GM12878 (cell line): Measurements from ENCODE around the gene VTI1A. TPM values are rescaled to one million over a fixed set of nuclear protein-coding genes. Genes with fewer than 3 reads are reported as not detected.

Experiments
- ATAC-seq: fragments of 200-7000 bp; cut with Tn5 transposase; 3 replicates; pipeline ENCODE4 v1.9.1; 2020; ENCODE audit warnings: mild to moderate bottlenecking, moderate library complexity
- BruUV-seq: library from RNA; stranded (reverse); fragments of 400-500 nt; replicated peaks from 2 replicates; lab custom pipeline; 2021; lab: Mats Ljungman, UMichigan
- CTCF ChIA-PET: fragments of 300-600 bp; sonication (Branson Sonifier 250); formaldehyde crosslinking; extraction: SDS; loops from one replicate; lab custom pipeline; 2021; ENCODE audit warnings: inconsistent platforms; lab: Yijun Ruan, JAX
- POLR2A ChIA-PET: fragments of 350-600 bp; formaldehyde crosslinking; extraction: SDS; loops from one replicate; lab custom pipeline; 2021; ENCODE audit warnings: inconsistent platforms; lab: Charles Lee
- RAD21 ChIA-PET: fragments of 300-600 bp; sonication (Branson Sonifier 250); formaldehyde crosslinking; loops from one replicate; lab custom pipeline; 2023; ENCODE audit warnings: antibody characterized with exemption; ENCODE audit not compliant: unreplicated experiment; lab: Charles Lee
- SMC1A ChIA-PET: fragments of 300-600 bp; sonication (Branson Sonifier 250); formaldehyde crosslinking; loops from one replicate; lab custom pipeline; 2023; ENCODE audit not compliant: unreplicated experiment, uncharacterized antibody; lab: Charles Lee
- DNase-seq: peaks from one replicate; pipeline ENCODE4 v3.0.0-alpha.2; 2011; ENCODE audit warnings: low read depth, low spot score
- FAIRE-seq: peaks from 3 replicates; lab custom pipeline; 2011; peaks lifted over from hg19 to GRCh38; lab: Jason Lieb, UNC
- H2AFZ ChIP-seq: 2 replicates; pipeline ENCODE4 v1.6.0; 2011; ENCODE audit warnings: low read depth, low read length, control low read depth; ENCODE audit not compliant: control insufficient read depth
- H3K27ac ChIP-seq: 2 replicates; pipeline ENCODE4 v1.5.1; 2011; ENCODE audit warnings: control low read depth; ENCODE audit not compliant: control insufficient read depth, insufficient read depth
- H3K27me3 ChIP-seq, 2 experiments: replicated peaks in 1 of 2; 2 replicates each; pipeline versions ENCODE4 v1.6.0 to v1.6.1; 2011; ENCODE audit warnings: low read length in 1 of 2; ENCODE audit not compliant: control insufficient read depth in 2 of 2, insufficient read depth in 2 of 2
- H3K36me3 ChIP-seq, 2 experiments: 2 replicates each; pipeline ENCODE4 v1.5.1; 2011; ENCODE audit warnings: low read length in 1 of 2; ENCODE audit not compliant: control insufficient read depth in 2 of 2, insufficient read depth in 2 of 2
- H3K4me1 ChIP-seq: 2 replicates; pipeline ENCODE4 v1.6.1; 2011; ENCODE audit warnings: mild to moderate bottlenecking, low read length, moderate library complexity, mixed read lengths; ENCODE audit not compliant: control insufficient read depth, insufficient read depth
- H3K4me2 ChIP-seq: 2 replicates; pipeline ENCODE4 v1.6.0; 2011; ENCODE audit warnings: control low read depth; ENCODE audit not compliant: control insufficient read depth, insufficient read depth
- H3K4me3 ChIP-seq: fragments of 200-600 bp; sonication (generic); 2 replicates; pipeline ENCODE4 v1.5.1; 2016
- H3K79me2 ChIP-seq: 2 replicates; pipeline ENCODE4 v1.6.0; 2011; ENCODE audit warnings: low read length; ENCODE audit not compliant: control insufficient read depth, insufficient read depth
- H3K9ac ChIP-seq: 2 replicates; pipeline ENCODE4 v1.8.0; 2011; ENCODE audit warnings: low read length, control low read depth, mixed read lengths; ENCODE audit not compliant: control insufficient read depth, insufficient read depth
- H3K9me3 ChIP-seq: replicated peaks from 3 replicates; pipeline ENCODE4 v1.5.1; 2011; ENCODE audit warnings: mild to moderate bottlenecking, low read length; ENCODE audit not compliant: control insufficient read depth, insufficient read depth
- H4K20me1 ChIP-seq: 2 replicates; pipeline ENCODE4 v1.6.0; 2011; ENCODE audit not compliant: control insufficient read depth, insufficient read depth
- CBFB ChIP-seq: IDR thresholded peaks from 2 replicates; pipeline ENCODE4 v1.6.1; 2016; ENCODE audit warnings: antibody characterized with exemption, low read depth
- ETV6 ChIP-seq, 2 experiments: fragments of 450-650 bp in 1 of 2; IDR thresholded peaks in 1 of 2; conservative IDR thresholded peaks in 1 of 2; 2 replicates each; pipeline ENCODE4 v1.6.1; 2014; ENCODE audit warnings: antibody characterized with exemption in 1 of 2, borderline replicate concordance in 1 of 2, low read depth in 1 of 2, mild to moderate bottlenecking in 1 of 2, moderate library complexity in 1 of 2
- FOXM1 ChIP-seq: IDR thresholded peaks from 2 replicates; pipeline ENCODE4 v1.6.1; 2012; ENCODE audit warnings: low read depth, mild to moderate bottlenecking, inconsistent platforms, low read length, moderate library complexity
- HCFC1 ChIP-seq: fragments of 150-350 bp; IDR thresholded peaks from 2 replicates; pipeline ENCODE4 v1.6.1; 2014; ENCODE audit warnings: low read length
- NBN ChIP-seq: fragments of 450-650 bp; IDR thresholded peaks from 2 replicates; pipeline ENCODE4 v1.6.1; 2016
- NR2C1 ChIP-seq: fragments of 450-650 bp; IDR thresholded peaks from 2 replicates; pipeline ENCODE4 v1.6.1; 2017; ENCODE audit warnings: antibody characterized with exemption, mild to moderate bottlenecking, moderate library complexity
- NR2F1 ChIP-seq: fragments of 450-650 bp; conservative IDR thresholded peaks from 2 replicates; pipeline ENCODE4 v1.6.1; 2017; ENCODE audit warnings: mild to moderate bottlenecking
- RAD51 ChIP-seq: fragments of 450-650 bp; IDR thresholded peaks from 2 replicates; pipeline ENCODE4 v1.6.1; 2016; ENCODE audit warnings: moderate library complexity, mild to moderate bottlenecking, inconsistent platforms
- RELB ChIP-seq: fragments of 450-650 bp; IDR thresholded peaks from 2 replicates; pipeline ENCODE4 v1.6.1; 2017; ENCODE audit warnings: low read depth, mild to moderate bottlenecking, moderate library complexity
- SMAD5 ChIP-seq: IDR thresholded peaks from 2 replicates; pipeline ENCODE4 v1.6.1; 2016; ENCODE audit warnings: antibody characterized with exemption, low read depth
- YBX1 ChIP-seq: fragments of 450-650 bp; IDR thresholded peaks from 2 replicates; pipeline ENCODE4 v1.6.1; 2016; ENCODE audit warnings: antibody characterized with exemption
- ZBED1 ChIP-seq: IDR thresholded peaks from 2 replicates; pipeline ENCODE4 v1.6.1; 2016; ENCODE audit warnings: borderline replicate concordance
- WGBS: methylation state at CpG from one replicate; pipeline ENCODE4 v1.1.6; 2016; ENCODE audit warnings: low lambda C conversion rate; ENCODE audit not compliant: insufficient replicate concordance, insufficient coverage; ENCODE audit errors: missing lambda C conversion rate; 5-methylcytosine and 5-hydroxymethylcytosine counted together
- in situ Hi-C: fragments of 300-500 bp; cut with MboI; formaldehyde crosslinking; loops from 9 replicates; pipeline ENCODE4 v1.14.3; 2018; ENCODE audit warnings: mixed read lengths
- intact Hi-C: fragments of 100-400 bp; cut with micrococcal nuclease; formaldehyde crosslinking; loops from one replicate; pipeline ENCODE4 v1.14.2; 2022; ENCODE audit not compliant: unreplicated experiment
- polyA plus RNA-seq, 11 experiments: library from polyadenylated mRNA; depleted of rRNA in 4 of 11; unstranded in 6 of 11; stranded (reverse) in 5 of 11; fragments of >200 nt; fragmentation: Nextera tagmentation in 4 of 11; fragmentation: Illumina TruSeq in 1 of 11; extraction: Ambion mirVana in 4 of 11; extraction: Trizol in 1 of 11; gene quantifications; 1 replicate in 1 of 11; 2 replicates in 10 of 11; pipeline versions ENCODE4 v1.2.1 to v1.2.3, GENCODE V29; 2011 to 2016; ENCODE audit warnings: inconsistent platforms in 2 of 11, missing spikeins in 2 of 11, low read depth in 1 of 11
- total RNA-seq, 4 experiments: library from RNA; depleted of rRNA in 3 of 4; stranded (reverse); fragments of >200 nt in 3 of 4; fragmentation: Illumina TruSeq in 1 of 4; extraction: Trizol in 1 of 4; gene quantifications; 2 replicates each; pipeline versions ENCODE4 v1.2.1 to v1.2.3, GENCODE V29; 2013 to 2021

The VTI1A gene
- total and polyA plus RNA-seq, 10 of the 15 experiments (the other 5 are each of a cell fraction or from before 2014, with no cell fraction given), result 12.4 to 43.2 (median 27.5) TPM

- Histone ChIP-seq H3K79me2 (no peaks in the 10 kb centered on the region), H3K9ac (no peak overlapping the region), H3K4me2 (no peak overlapping the region), H4K20me1 (no peaks in the 10 kb centered on the region)
- ChIA-PET CTCF (no interaction called here), SMC1A (no interaction called here)
- ATAC-seq (no peak), DNase-seq (no peak)
- 89% methylated on average over 4 of the region's 4 CpGs for WGBS
- no peak for TF ChIP-seq HCFC1
- no peak for TF ChIP-seq FOXM1
- no peak for TF ChIP-seq NBN
- TF ChIP-seq CBFB, result no peak
- TF ChIP-seq NR2C1, result no peak
- TF ChIP-seq RELB, result no peak
- TF ChIP-seq NR2F1, result no peak
- no peak for TF ChIP-seq ETV6 (conservative IDR thresholded peaks at IDR 0.05 in 1 of 2, IDR thresholded peaks at IDR 0.05 in 1 of 2; ENCODE audit: borderline replicate concordance in 1 of 2, low read depth in 1 of 2)
- TF ChIP-seq ZBED1, result no peak
- TF ChIP-seq RAD51, result no peak
- TF ChIP-seq SMAD5, result no peak
- no peak for TF ChIP-seq YBX1
- TF ChIP-seq, all 136 proteins: peak for 0
- H3K36me3 ChIP-seq, result no peaks in the 10 kb centered on the region
- ChIA-PET RAD21 (no interaction called here), POLR2A (no interaction called here)
- H2AFZ ChIP-seq, result no peak overlapping the region
- in situ Hi-C loops (no loop called here), intact Hi-C loops (no loop called here)
- FAIRE-seq, result no peak
- no peak overlapping the region for H3K4me3 ChIP-seq
- no peak overlapping the region for H3K27ac ChIP-seq
- H3K9me3 ChIP-seq, result no peaks in the 10 kb centered on the region
- no TSS peak for BruUV-seq
- H3K4me1 ChIP-seq, result no peaks in the 10 kb centered on the region
- no peaks in the 10 kb centered on the region for H3K27me3 ChIP-seq
Measured at GRCh38 chr10:112552593-112553110, 105.6 kb downstream of the VTI1A start.
